GM10266 (cell line): ENCODE results near the gene TMEM30B.

Source experiments
- DNase-seq: peaks from one replicate; pipeline ENCODE4 v3.0.0; 2012; ENCODE audit errors: extremely low spot score
- CTCF ChIP-seq: IDR thresholded peaks from 2 replicates; pipeline ENCODE4 v1.5.1; 2012; ENCODE audit warnings: mild to moderate bottlenecking, low read depth; ENCODE audit not compliant: control insufficient read depth, insufficient read depth; ENCODE audit errors: missing control alignments

Gene TMEM30B

GRCh38 chr14:61238611-61239245, 42.4 kb downstream of the TMEM30B start:
- no peak for TF ChIP-seq CTCF
- DNase-seq, result no peak

GRCh38 chr14:61234215-61234916, 46.8 kb downstream of the TMEM30B start:
- TF ChIP-seq CTCF, result no peak
- no peak for DNase-seq

DNA sequence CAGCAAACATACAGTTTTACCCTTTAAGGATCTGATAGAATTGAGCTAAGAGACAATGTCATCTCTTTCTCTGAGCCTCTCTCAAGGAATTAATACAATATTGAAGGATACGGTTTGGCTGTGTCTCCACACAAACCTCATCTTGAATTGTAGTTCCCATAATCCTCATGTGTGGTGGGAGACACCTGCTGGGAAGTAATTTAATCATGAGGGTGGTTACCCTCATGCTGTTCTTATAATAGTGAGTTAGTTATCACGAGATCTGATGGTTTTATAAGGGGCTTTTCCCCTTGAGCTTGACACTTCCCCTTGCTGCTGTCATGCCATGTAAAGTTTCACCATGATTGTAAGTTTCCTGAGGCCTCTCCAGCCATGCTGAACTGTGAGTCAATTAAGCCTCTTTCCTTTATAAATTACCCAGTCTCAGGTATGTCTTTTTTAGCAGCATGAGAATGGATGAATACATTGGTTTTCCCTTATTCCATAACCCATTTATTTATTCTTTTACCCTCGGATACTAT, 47.6 kb downstream of the TMEM30B start:
- DNase-seq, result no peak
- no peak for TF ChIP-seq CTCF

GRCh38 chr14:61231810-61232209, 49.3 kb downstream of the TMEM30B start:
- DNase-seq, result no peak

GRCh38 chr14:61229981-61230380, 51.2 kb downstream of the TMEM30B start:
- no peak for TF ChIP-seq CTCF
- DNase-seq, result no peak

More at GRCh38 chr14:61231810-61232209, 49.3 kb downstream of the TMEM30B start:
- no peak for TF ChIP-seq CTCF

GRCh38 chr14:61229475-61229888, 51.7 kb downstream of the TMEM30B start:
- no peak for DNase-seq
- TF ChIP-seq CTCF, result no peak
